Kidney (tissue), 14 donors: ENCODE measurements around the gene SLC5A6. TPM values are rescaled to one million over a fixed set of nuclear protein-coding genes. Genes with fewer than 3 reads are reported as not detected.

Experiments
- DNase-seq, 5 donors: peaks; one replicate each; pipeline ENCODE4 v3.0.0-alpha.2; 2013 to 2020
- FAIRE-seq: peaks from 2 replicates; lab custom pipeline; 2012; peaks lifted over from hg19 to GRCh38; lab: Jason Lieb, UNC
- H3K27ac ChIP-seq, 2 donors: one replicate each; pipeline ENCODE4 v1.7.0; 2013; ENCODE audit warnings: low read depth in 2 of 2, low read length in 2 of 2, inconsistent platforms in 1 of 2
- H3K27me3 ChIP-seq: one replicate; pipeline ENCODE4 v1.7.1; 2013; ENCODE audit warnings: low read length, inconsistent platforms; ENCODE audit not compliant: control insufficient read depth, insufficient read depth
- H3K36me3 ChIP-seq, 3 donors: one replicate each; pipeline versions ENCODE4 v1.7.0 to v1.7.1; 2013; ENCODE audit warnings: low read length in 3 of 3, control low read depth in 1 of 3, inconsistent platforms in 1 of 3; ENCODE audit not compliant: insufficient read depth in 3 of 3, control insufficient read depth in 2 of 3
- H3K4me1 ChIP-seq, 3 donors: one replicate each; pipeline versions ENCODE4 v1.7.0 to v1.7.1; 2013; ENCODE audit warnings: low read length in 3 of 3, inconsistent platforms in 1 of 3, low read depth in 1 of 3; ENCODE audit not compliant: control insufficient read depth in 2 of 3, insufficient read depth in 2 of 3
- H3K4me3 ChIP-seq, 3 donors: one replicate each; pipeline versions ENCODE4 v1.7.0 to v1.8.1; 2013; ENCODE audit warnings: low read length in 3 of 3, control low read depth in 1 of 3, inconsistent platforms in 1 of 3
- H3K9ac ChIP-seq, 3 donors: one replicate each; pipeline versions ENCODE4 v1.7.0 to v1.7.1; 2013; ENCODE audit warnings: low read length in 3 of 3, control low read depth in 1 of 3, inconsistent platforms in 1 of 3
- H3K9me3 ChIP-seq, 3 donors: one replicate each; pipeline versions ENCODE4 v1.7.0 to v1.7.1; 2013; ENCODE audit warnings: low read length in 3 of 3, control low read depth in 1 of 3, inconsistent platforms in 1 of 3; ENCODE audit not compliant: control insufficient read depth in 2 of 3, insufficient read depth in 1 of 3
- intact Hi-C: fragments of 100-400 bp; cut with DNase I; formaldehyde crosslinking; loops from one replicate; pipeline ENCODE4 v1.11.1; 2022
- polyA plus RNA-seq: library from polyadenylated mRNA; stranded (reverse); fragments of 350-450 nt; fragmentation: Illumina TruSeq; extraction: RNeasy Lipid Tissue Mini Kit (QIAGEN cat#74804); gene quantifications from one replicate; pipeline ENCODE4 v1.2.3, GENCODE V29; 2014; ENCODE audit warnings: low read depth, low replicate concordance; ENCODE audit not compliant: insufficient read depth
- total RNA-seq: library from RNA; stranded (reverse); fragmentation: NEBNext Ultra II Directional; extraction: Animal tissue kit (Norgen Biotek cat#: 25700); gene quantifications from one replicate; pipeline ENCODE4 v1.2.1, GENCODE V29; 2021
- TF ChIP-seq, protein P1 (sequence below): IDR thresholded peaks from 3 replicates; pipeline ENCODE4 v1.5.1; 2012; ENCODE audit warnings: mild to moderate bottlenecking, moderate library complexity, borderline replicate concordance; ENCODE audit not compliant: insufficient read depth; ENCODE audit errors: extremely low read depth
- donor health status: control.
- donor health status: control.
- donor health status: control.
- donor health status: control.
- donor health status: control.
- donor health status: DM: yes; HTN: yes; CAD: no.
- donor health status: Normal renal cell carcinoma (clear cell type).

SLC5A6 gene
- total and polyA plus RNA-seq, 2 donors from 2014 or later: 10.8 to 27.8 TPM

DNA sequence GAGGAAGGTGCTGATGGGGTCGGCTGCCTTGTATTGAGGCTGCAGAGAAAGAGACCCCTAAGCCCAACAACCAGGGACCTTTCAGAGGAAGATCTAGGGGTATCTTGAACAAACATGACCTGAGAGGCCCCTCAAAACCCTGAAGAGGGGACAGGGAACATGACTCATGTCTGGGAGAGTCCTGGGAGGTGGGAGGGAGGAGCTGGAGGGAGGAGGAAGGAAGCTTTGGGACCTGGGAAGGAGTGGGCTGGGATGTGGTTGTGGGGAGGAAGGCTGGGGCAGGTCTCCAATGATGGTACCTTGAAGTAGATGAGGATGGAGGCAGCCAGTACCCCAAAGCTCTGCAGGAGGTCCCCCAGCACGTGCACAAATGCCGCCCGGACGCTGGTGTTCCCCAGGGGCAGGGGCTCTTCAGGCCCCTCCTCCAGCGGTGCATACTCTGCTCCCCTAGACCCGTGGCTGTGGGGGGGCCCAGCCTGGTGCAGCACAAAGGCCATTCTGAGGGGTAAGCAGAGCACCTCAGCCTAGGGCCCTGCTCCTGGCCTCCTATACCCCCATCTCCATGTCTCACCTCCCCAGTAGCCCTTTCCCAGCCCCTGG lies 44.9 kb upstream of the SLC5A6 start:
- no peak for FAIRE-seq
- TF ChIP-seq, protein P1, sequence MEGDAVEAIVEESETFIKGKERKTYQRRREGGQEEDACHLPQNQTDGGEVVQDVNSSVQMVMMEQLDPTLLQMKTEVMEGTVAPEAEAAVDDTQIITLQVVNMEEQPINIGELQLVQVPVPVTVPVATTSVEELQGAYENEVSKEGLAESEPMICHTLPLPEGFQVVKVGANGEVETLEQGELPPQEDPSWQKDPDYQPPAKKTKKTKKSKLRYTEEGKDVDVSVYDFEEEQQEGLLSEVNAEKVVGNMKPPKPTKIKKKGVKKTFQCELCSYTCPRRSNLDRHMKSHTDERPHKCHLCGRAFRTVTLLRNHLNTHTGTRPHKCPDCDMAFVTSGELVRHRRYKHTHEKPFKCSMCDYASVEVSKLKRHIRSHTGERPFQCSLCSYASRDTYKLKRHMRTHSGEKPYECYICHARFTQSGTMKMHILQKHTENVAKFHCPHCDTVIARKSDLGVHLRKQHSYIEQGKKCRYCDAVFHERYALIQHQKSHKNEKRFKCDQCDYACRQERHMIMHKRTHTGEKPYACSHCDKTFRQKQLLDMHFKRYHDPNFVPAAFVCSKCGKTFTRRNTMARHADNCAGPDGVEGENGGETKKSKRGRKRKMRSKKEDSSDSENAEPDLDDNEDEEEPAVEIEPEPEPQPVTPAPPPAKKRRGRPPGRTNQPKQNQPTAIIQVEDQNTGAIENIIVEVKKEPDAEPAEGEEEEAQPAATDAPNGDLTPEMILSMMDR: no peak
- intact Hi-C loops: no loop called here

DNA sequence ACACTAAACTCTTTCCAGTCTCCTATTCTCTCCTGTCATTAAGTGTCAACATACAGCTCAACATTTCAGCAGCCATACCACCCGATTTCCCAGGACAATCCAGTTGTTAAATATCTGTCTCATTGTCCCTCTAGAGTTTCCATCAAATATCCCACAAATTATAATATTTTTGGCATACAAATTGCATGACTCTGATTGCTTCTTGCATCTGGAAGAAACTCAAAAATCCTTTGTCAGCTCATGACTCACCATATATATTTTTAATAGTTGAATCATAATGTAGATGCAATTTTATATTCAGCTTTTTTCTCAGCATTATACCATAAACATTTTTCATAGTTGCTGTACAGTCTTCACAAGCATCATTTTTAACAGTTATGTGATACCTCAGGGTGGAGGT lies 43.6 kb upstream of the SLC5A6 start:
- DNase-seq (no peak), FAIRE-seq (no peak)
- intact Hi-C loops: no loop called here
- Histone ChIP-seq H3K4me1 (no peaks in the 10 kb centered on the region), H3K9me3 (no peaks in the 10 kb centered on the region), H3K27ac (no peak overlapping the region), H3K9ac (no peak overlapping the region), H3K4me3 (no peak overlapping the region), H3K36me3 (no peaks in the 10 kb centered on the region), H3K27me3 (peaks cover under 1% of the 10 kb centered on the region)
- TF ChIP-seq, protein P1: no peak

More for the DNA sequence above, 44.9 kb upstream of the SLC5A6 start:
- Histone ChIP-seq H3K9ac (no peak overlapping the region), H3K27ac (no peak overlapping the region), H3K36me3 (no peaks in the 10 kb centered on the region), H3K4me3 (no peak overlapping the region), H3K27me3 (peaks cover 6% of the 10 kb centered on the region), H3K4me1 (no peaks in the 10 kb centered on the region), H3K9me3 (no peaks in the 10 kb centered on the region)
- DNase-seq: no peak

DNA sequence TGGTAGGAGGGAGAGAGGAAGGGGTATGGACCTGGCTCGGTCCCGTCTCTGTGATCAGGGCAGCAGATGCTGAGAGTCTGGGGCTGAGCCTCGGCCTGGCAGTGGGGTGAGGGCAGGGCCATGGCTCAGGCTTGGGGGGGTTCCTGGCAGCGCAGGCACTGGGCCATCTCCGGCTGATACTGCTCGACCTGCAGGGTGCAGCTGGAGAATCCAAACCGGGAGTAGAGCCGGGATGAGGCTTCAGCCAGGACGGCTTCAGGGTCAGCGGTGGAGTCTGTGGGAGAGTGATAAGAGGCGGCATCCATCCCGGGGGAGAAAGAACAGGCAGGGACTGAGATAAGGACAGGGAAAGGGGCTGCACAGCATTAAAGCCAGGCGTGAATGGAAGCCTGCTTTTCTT lies 43.1 kb upstream of the SLC5A6 start:
- no peaks in the 10 kb centered on the region for H3K9me3 ChIP-seq
- H3K9ac ChIP-seq: no peak overlapping the region
- DNase-seq: no peak
- no peak for FAIRE-seq
- H3K4me1 ChIP-seq: no peaks in the 10 kb centered on the region
- H3K36me3 ChIP-seq: no peaks in the 10 kb centered on the region
- no peak overlapping the region for H3K27ac ChIP-seq
- TF ChIP-seq, protein P1: no peak
- H3K4me3 ChIP-seq: no peak overlapping the region
- intact Hi-C loops: no loop called here
- H3K27me3 ChIP-seq: no peaks in the 10 kb centered on the region

DNA sequence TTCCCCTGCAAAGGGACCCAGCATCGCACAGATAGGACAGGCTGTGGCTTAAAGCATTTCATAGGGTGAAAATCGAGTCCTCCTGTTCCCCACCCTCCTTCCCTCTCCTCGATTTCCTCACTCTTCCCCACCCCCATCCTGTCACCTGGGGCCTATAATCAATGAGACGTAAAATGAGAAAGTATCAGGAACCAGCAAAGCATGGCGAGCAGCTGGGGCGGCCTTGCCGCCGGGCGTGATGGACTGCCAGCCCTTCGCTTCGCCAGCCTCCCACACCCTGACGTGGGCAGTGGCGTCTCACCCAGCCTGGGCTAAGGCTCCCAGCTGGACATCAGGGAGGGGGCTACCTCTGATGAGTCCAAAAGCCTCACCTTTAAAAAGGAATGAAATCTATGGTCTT lies 39.7 kb upstream of the SLC5A6 start:
- H3K9me3 ChIP-seq: no peaks in the 10 kb centered on the region
- TF ChIP-seq, protein P1: no peak
- H3K27ac ChIP-seq: no peak overlapping the region
- intact Hi-C loops: no loop called here
- H3K36me3 ChIP-seq: no peaks in the 10 kb centered on the region
- H3K9ac ChIP-seq: no peak overlapping the region
- H3K27me3 ChIP-seq: no peaks in the 10 kb centered on the region
- H3K4me1 ChIP-seq: peaks cover 0 to 4% (median 0%) of the 10 kb centered on the region in 3 donors
- DNase-seq: peak in 4 of 5 donors; percentile 54 to 69 (median 60)
- H3K4me3 ChIP-seq: no peak overlapping the region
- FAIRE-seq: no peak
